T-helper 2 cell treated with Interferon-gamma antibody and Interleukin-4, amounts not matched to agents 5 μg/mL and 100 μg/mL, for 36 hours (primary cell): ENCODE data around the gene NBEA.

Source experiments
- DNase-seq: peaks from one replicate; pipeline ENCODE4 v3.0.0; 2021; ENCODE audit warnings: low spot score
- H3K27ac Mint-ChIP-seq: one replicate; pipeline ENCODE4 v1.8.0; 2021; ENCODE audit warnings: mild to moderate bottlenecking, mixed read lengths
- H3K27me3 Mint-ChIP-seq: one replicate; pipeline ENCODE4 v1.8.0; 2021; ENCODE audit warnings: low read depth, mixed read lengths
- H3K36me3 Mint-ChIP-seq: one replicate; pipeline ENCODE4 v1.8.0; 2021; ENCODE audit warnings: low read depth, mixed read lengths
- H3K4me1 Mint-ChIP-seq: one replicate; pipeline ENCODE4 v1.8.0; 2021; ENCODE audit warnings: low read depth, mixed read lengths
- H3K4me3 Mint-ChIP-seq: one replicate; pipeline ENCODE4 v1.8.0; 2022; ENCODE audit warnings: mild to moderate bottlenecking, moderate library complexity, mixed read lengths
- H3K9me3 Mint-ChIP-seq: one replicate; pipeline ENCODE4 v1.8.0; 2021; ENCODE audit warnings: mixed read lengths

NBEA gene

GRCh38 chr13:35471706-35472322 is 529.7 kb downstream of the NBEA start:
- Mint-ChIP-seq H3K4me1 (peaks cover 18% of the 10 kb centered on the region), H3K27me3 (peaks cover 70% of the 10 kb centered on the region), H3K4me3 (no peak overlapping the region), H3K27ac (no peak overlapping the region), H3K9me3 (peaks cover 3% of the 10 kb centered on the region), H3K36me3 (peaks cover 2% of the 10 kb centered on the region)
- no peak for DNase-seq

GRCh38 chr13:35472323-35472881 is 530.3 kb downstream of the NBEA start:
- DNase-seq: no peak
- Mint-ChIP-seq H3K27me3 (peaks cover 76% of the 10 kb centered on the region), H3K36me3 (peaks cover 2% of the 10 kb centered on the region), H3K4me3 (no peak overlapping the region), H3K9me3 (peaks cover 3% of the 10 kb centered on the region), H3K27ac (no peak overlapping the region), H3K4me1 (peaks cover 21% of the 10 kb centered on the region)

- peaks cover 21% of the 10 kb centered on the region for H3K4me1 Mint-ChIP-seq
These were observed 531.2 kb downstream of the NBEA start for GRCh38 chr13:35473206-35473775.

GRCh38 chr13:35473802-35474201 is 531.7 kb downstream of the NBEA start:
- H3K36me3 Mint-ChIP-seq: peaks cover 2% of the 10 kb centered on the region
- peaks cover 85% of the 10 kb centered on the region for H3K27me3 Mint-ChIP-seq
- H3K4me3 Mint-ChIP-seq: no peak overlapping the region
- peaks cover 21% of the 10 kb centered on the region for H3K4me1 Mint-ChIP-seq
- no peak overlapping the region for H3K27ac Mint-ChIP-seq
- DNase-seq: no peak
- peaks cover 3% of the 10 kb centered on the region for H3K9me3 Mint-ChIP-seq

More at GRCh38 chr13:35473206-35473775, 531.2 kb downstream of the NBEA start:
- no peak overlapping the region for H3K4me3 Mint-ChIP-seq
- H3K36me3 Mint-ChIP-seq: peaks cover 2% of the 10 kb centered on the region
- no peak overlapping the region for H3K27ac Mint-ChIP-seq
- no peak for DNase-seq
- H3K9me3 Mint-ChIP-seq: peaks cover 3% of the 10 kb centered on the region
- H3K27me3 Mint-ChIP-seq: peaks cover 82% of the 10 kb centered on the region

- H3K27ac Mint-ChIP-seq: no peak overlapping the region
- DNase-seq: no peak
- H3K27me3 Mint-ChIP-seq: peaks cover 87% of the 10 kb centered on the region
- H3K4me3 Mint-ChIP-seq: peak overlapping the region; percentile 82
- peaks cover 3% of the 10 kb centered on the region for H3K9me3 Mint-ChIP-seq
- H3K36me3 Mint-ChIP-seq: peaks cover 2% of the 10 kb centered on the region
- peaks cover 21% of the 10 kb centered on the region for H3K4me1 Mint-ChIP-seq
These were observed 532.6 kb downstream of the NBEA start for GRCh38 chr13:35474496-35475211.

GRCh38 chr13:35475212-35475959 is 533.3 kb downstream of the NBEA start:
- no peaks in the 10 kb centered on the region for H3K36me3 Mint-ChIP-seq
- no peak for DNase-seq
- peaks cover 1% of the 10 kb centered on the region for H3K9me3 Mint-ChIP-seq
- H3K4me1 Mint-ChIP-seq: peaks cover 19% of the 10 kb centered on the region
- H3K27me3 Mint-ChIP-seq: peaks cover 82% of the 10 kb centered on the region
- H3K4me3 Mint-ChIP-seq: peak overlapping the region; percentile 82
- no peak overlapping the region for H3K27ac Mint-ChIP-seq

GRCh38 chr13:35475960-35476943 is 534.2 kb downstream of the NBEA start, which contains the start of gene MAB21L1:
Gene MAB21L1, minus strand, starts transcription at chr13:35476689. Its CDS starts 551 bp downstream, at chr13:35476138.
- Mint-ChIP-seq H3K9me3 (no peaks in the 10 kb centered on the region), H3K27ac (no peak within 1 kb of the TSS), H3K36me3 (no peaks in the 10 kb centered on the region), H3K4me1 (peaks cover 18% of the 10 kb centered on the region), H3K4me3 (peak within 1 kb of the TSS; percentile 82), H3K27me3 (peaks cover 82% of the 10 kb centered on the region)
- no peak for DNase-seq

- no peak overlapping the region for H3K4me3 Mint-ChIP-seq
- H3K27me3 Mint-ChIP-seq: peaks cover 70% of the 10 kb centered on the region
- H3K9me3 Mint-ChIP-seq: no peaks in the 10 kb centered on the region
- no peak overlapping the region for H3K27ac Mint-ChIP-seq
- H3K36me3 Mint-ChIP-seq: no peaks in the 10 kb centered on the region
- peaks cover 18% of the 10 kb centered on the region for H3K4me1 Mint-ChIP-seq
- DNase-seq: no peak
These were observed 535.4 kb downstream of the NBEA start for GRCh38 chr13:35477386-35477946.

GRCh38 chr13:35478271-35479037 is 536.4 kb downstream of the NBEA start:
- H3K36me3 Mint-ChIP-seq: no peaks in the 10 kb centered on the region
- H3K27me3 Mint-ChIP-seq: peaks cover 65% of the 10 kb centered on the region
- H3K9me3 Mint-ChIP-seq: no peaks in the 10 kb centered on the region
- peaks cover 18% of the 10 kb centered on the region for H3K4me1 Mint-ChIP-seq
- no peak for DNase-seq
- H3K4me3 Mint-ChIP-seq: no peak overlapping the region
- no peak overlapping the region for H3K27ac Mint-ChIP-seq

- H3K27ac Mint-ChIP-seq: no peak overlapping the region
These were observed 537.0 kb downstream of the NBEA start for GRCh38 chr13:35479038-35479492.

GRCh38 chr13:35479706-35480105 is 537.6 kb downstream of the NBEA start:
- Mint-ChIP-seq H3K4me3 (no peak overlapping the region), H3K9me3 (no peaks in the 10 kb centered on the region), H3K36me3 (no peaks in the 10 kb centered on the region), H3K27ac (no peak overlapping the region), H3K4me1 (peaks cover 18% of the 10 kb centered on the region), H3K27me3 (peaks cover 56% of the 10 kb centered on the region)
- DNase-seq: no peak

More at GRCh38 chr13:35479038-35479492, 537.0 kb downstream of the NBEA start:
- Mint-ChIP-seq H3K4me1 (peaks cover 18% of the 10 kb centered on the region), H3K36me3 (no peaks in the 10 kb centered on the region), H3K9me3 (no peaks in the 10 kb centered on the region), H3K27me3 (peaks cover 61% of the 10 kb centered on the region), H3K4me3 (no peak overlapping the region)
- DNase-seq: no peak

GRCh38 chr13:35480346-35480745 is 538.3 kb downstream of the NBEA start:
- Mint-ChIP-seq H3K27me3 (peaks cover 51% of the 10 kb centered on the region), H3K27ac (no peak overlapping the region), H3K9me3 (no peaks in the 10 kb centered on the region), H3K4me1 (peaks cover 15% of the 10 kb centered on the region), H3K36me3 (no peaks in the 10 kb centered on the region), H3K4me3 (no peak overlapping the region)
- DNase-seq: no peak
